CD4-positive, CD25-positive, alpha-beta regulatory T cell (primary cell): ENCODE data around the gene TEX51. TPM values are rescaled to one million over a fixed set of nuclear protein-coding genes. Genes with fewer than 3 reads are reported as not detected.

Experiments
- ATAC-seq, 2 donors: fragments of 150-1000 bp; cut with Tn5 transposase; one replicate each; pipeline ENCODE4 v1.10.0; 2021; ENCODE audit warnings: low read depth in 2 of 2, moderate number of reproducible peaks in 2 of 2, moderate library complexity in 1 of 2
- DNase-seq, 3 donors: peaks; one replicate each; pipeline versions ENCODE4 v3.0.0 to v3.0.0-alpha.2; 2012 to 2022; ENCODE audit warnings: mixed read lengths in 1 of 3
- H3K27ac ChIP-seq: one replicate; pipeline ENCODE4 v1.7.0; 2013; ENCODE audit warnings: mild to moderate bottlenecking, low read length; ENCODE audit not compliant: insufficient read depth, poor library complexity, severe bottlenecking
- H3K27me3 ChIP-seq: one replicate; pipeline ENCODE4 v1.7.0; 2013; ENCODE audit warnings: low read length; ENCODE audit not compliant: control insufficient read depth, insufficient read depth
- H3K36me3 ChIP-seq: one replicate; pipeline ENCODE4 v1.7.0; 2013; ENCODE audit warnings: mild to moderate bottlenecking, low read length, moderate library complexity; ENCODE audit not compliant: control insufficient read depth, insufficient read depth
- H3K4me1 ChIP-seq: 2 replicates; pipeline ENCODE4 v1.7.0; 2013; ENCODE audit warnings: mild to moderate bottlenecking, low read length; ENCODE audit not compliant: insufficient read depth, control insufficient read depth, poor library complexity, severe bottlenecking
- H3K4me3 ChIP-seq: one replicate; pipeline ENCODE4 v1.7.0; 2013; ENCODE audit warnings: low read depth, mild to moderate bottlenecking, low read length, moderate library complexity
- H3K9me3 ChIP-seq, 2 experiments: 1 replicate in 1 of 2; 2 replicates in 1 of 2; pipeline ENCODE4 v1.7.0; 2013; ENCODE audit warnings: low read length in 2 of 2, mild to moderate bottlenecking in 1 of 2, moderate library complexity in 1 of 2; ENCODE audit not compliant: control insufficient read depth in 2 of 2
- H3K27ac Mint-ChIP-seq, 3 donors: one replicate each; pipeline ENCODE4 v1.8.0; 2020 to 2022; ENCODE audit warnings: mild to moderate bottlenecking in 3 of 3, mixed read lengths in 3 of 3, moderate library complexity in 2 of 3
- H3K27me3 Mint-ChIP-seq: one replicate; pipeline ENCODE4 v1.8.0; 2022; ENCODE audit warnings: mild to moderate bottlenecking, mixed read lengths
- H3K36me3 Mint-ChIP-seq: one replicate; pipeline ENCODE4 v1.8.0; 2020; ENCODE audit warnings: mixed read lengths
- H3K4me1 Mint-ChIP-seq, 4 donors: one replicate each; pipeline ENCODE4 v1.8.0; 2020 to 2022; ENCODE audit warnings: mixed read lengths in 4 of 4, mild to moderate bottlenecking in 1 of 4
- H3K4me3 Mint-ChIP-seq, 4 donors: one replicate each; pipeline ENCODE4 v1.8.0; 2020 to 2022; ENCODE audit warnings: mild to moderate bottlenecking in 4 of 4, mixed read lengths in 4 of 4, moderate library complexity in 3 of 4
- H3K9me3 Mint-ChIP-seq, 7 donors: one replicate each; pipeline ENCODE4 v1.8.0; 2020 to 2022; ENCODE audit warnings: mixed read lengths in 7 of 7, mild to moderate bottlenecking in 3 of 7, moderate library complexity in 2 of 7
- polyA plus RNA-seq, 4 donors: library from polyadenylated mRNA; unstranded; fragments of 300-500 nt; fragmentation: Illumina TruSeq; gene quantifications; one replicate each; pipeline ENCODE4 v1.2.3, GENCODE V29; 2021
- total RNA-seq: library from RNA; stranded (reverse); gene quantifications from one replicate; pipeline ENCODE4 v1.2.3, GENCODE V29; 2022

TEX51 gene
- total and polyA plus RNA-seq, 5 donors from 2014 or later, result not detected

GRCh38 chr2:126894082-126894481 is 4.6 kb upstream of the TEX51 start:
- H3K4me1 Mint-ChIP-seq, result no peaks in the 10 kb centered on the region
- no peaks in the 10 kb centered on the region for H3K27me3 ChIP-seq
- H3K9me3 Mint-ChIP-seq, result peaks cover 0 to 3% (median 0%) of the 10 kb centered on the region in 7 donors
- H3K27ac ChIP-seq, result no peak overlapping the region
- DNase-seq, result no peak
- no peaks in the 10 kb centered on the region for H3K36me3 ChIP-seq
- H3K4me3 Mint-ChIP-seq, result no peak overlapping the region
- peaks cover 4% of the 10 kb centered on the region for H3K27me3 Mint-ChIP-seq
- H3K4me3 ChIP-seq, result no peak overlapping the region
- H3K4me1 ChIP-seq, result no peaks in the 10 kb centered on the region
- no peak overlapping the region for H3K27ac Mint-ChIP-seq
- ATAC-seq, result no peak
- no peaks in the 10 kb centered on the region for H3K36me3 Mint-ChIP-seq
- no peaks in the 10 kb centered on the region for H3K9me3 ChIP-seq

GRCh38 chr2:126894585-126895182 is 4.0 kb upstream of the TEX51 start:
- peaks cover 0 to 3% (median 0%) of the 10 kb centered on the region in 7 donors for H3K9me3 Mint-ChIP-seq

DNA sequence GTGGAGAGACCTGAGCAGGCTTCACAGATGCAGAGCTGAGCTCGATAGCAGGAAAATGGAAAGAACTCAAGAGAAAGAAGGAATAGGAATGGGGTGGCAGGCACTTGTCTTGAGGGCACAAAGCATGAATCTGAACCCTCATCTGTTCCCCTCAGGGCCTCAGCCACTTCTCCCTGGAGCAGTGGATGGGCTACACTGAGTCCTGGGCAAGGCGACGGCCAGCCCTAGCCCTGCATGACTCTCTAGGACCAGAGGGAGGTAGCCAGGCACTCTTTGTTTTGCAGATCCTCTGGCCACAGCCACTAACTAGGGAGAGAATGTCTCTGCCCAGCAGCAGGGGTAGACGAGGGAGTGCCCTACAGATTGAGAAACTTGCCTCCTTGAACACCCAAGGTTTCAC is 3.4 kb upstream of the TEX51 start:
- no peaks in the 10 kb centered on the region for H3K9me3 ChIP-seq
- Mint-ChIP-seq H3K4me3 (no peak overlapping the region), H3K4me1 (no peaks in the 10 kb centered on the region), H3K27ac (no peak overlapping the region), H3K9me3 (peaks cover 0 to 4% (median 0%) of the 10 kb centered on the region in 7 donors), H3K36me3 (no peaks in the 10 kb centered on the region), H3K27me3 (no peaks in the 10 kb centered on the region)
- DNase-seq, result no peak
- no peak for ATAC-seq
- H3K4me3 ChIP-seq, result no peak overlapping the region
- no peak overlapping the region for H3K27ac ChIP-seq
- no peaks in the 10 kb centered on the region for H3K27me3 ChIP-seq
- H3K36me3 ChIP-seq, result no peaks in the 10 kb centered on the region
- no peaks in the 10 kb centered on the region for H3K4me1 ChIP-seq

More at GRCh38 chr2:126894585-126895182, 4.0 kb upstream of the TEX51 start:
- H3K9me3 ChIP-seq, result no peaks in the 10 kb centered on the region
- H3K4me1 ChIP-seq, result no peaks in the 10 kb centered on the region
- H3K4me3 ChIP-seq, result no peak overlapping the region
- Mint-ChIP-seq H3K4me1 (no peaks in the 10 kb centered on the region), H3K4me3 (no peak overlapping the region), H3K27ac (no peak overlapping the region), H3K36me3 (no peaks in the 10 kb centered on the region), H3K27me3 (peaks cover 4% of the 10 kb centered on the region)
- no peaks in the 10 kb centered on the region for H3K36me3 ChIP-seq
- no peak for ATAC-seq
- DNase-seq, result no peak
- H3K27me3 ChIP-seq, result no peaks in the 10 kb centered on the region
- no peak overlapping the region for H3K27ac ChIP-seq

GRCh38 chr2:126896471-126896870 is 2.2 kb upstream of the TEX51 start:
- Mint-ChIP-seq H3K9me3 (peaks cover 0 to 5% (median 0%) of the 10 kb centered on the region in 7 donors), H3K4me1 (no peaks in the 10 kb centered on the region), H3K4me3 (no peak overlapping the region), H3K36me3 (no peaks in the 10 kb centered on the region), H3K27ac (no peak overlapping the region), H3K27me3 (peaks cover 5% of the 10 kb centered on the region)
- ATAC-seq, result no peak
- no peak for DNase-seq
- Histone ChIP-seq H3K27me3 (no peaks in the 10 kb centered on the region), H3K4me3 (no peak overlapping the region), H3K27ac (no peak overlapping the region), H3K36me3 (no peaks in the 10 kb centered on the region), H3K9me3 (no peaks in the 10 kb centered on the region), H3K4me1 (no peaks in the 10 kb centered on the region)

DNA sequence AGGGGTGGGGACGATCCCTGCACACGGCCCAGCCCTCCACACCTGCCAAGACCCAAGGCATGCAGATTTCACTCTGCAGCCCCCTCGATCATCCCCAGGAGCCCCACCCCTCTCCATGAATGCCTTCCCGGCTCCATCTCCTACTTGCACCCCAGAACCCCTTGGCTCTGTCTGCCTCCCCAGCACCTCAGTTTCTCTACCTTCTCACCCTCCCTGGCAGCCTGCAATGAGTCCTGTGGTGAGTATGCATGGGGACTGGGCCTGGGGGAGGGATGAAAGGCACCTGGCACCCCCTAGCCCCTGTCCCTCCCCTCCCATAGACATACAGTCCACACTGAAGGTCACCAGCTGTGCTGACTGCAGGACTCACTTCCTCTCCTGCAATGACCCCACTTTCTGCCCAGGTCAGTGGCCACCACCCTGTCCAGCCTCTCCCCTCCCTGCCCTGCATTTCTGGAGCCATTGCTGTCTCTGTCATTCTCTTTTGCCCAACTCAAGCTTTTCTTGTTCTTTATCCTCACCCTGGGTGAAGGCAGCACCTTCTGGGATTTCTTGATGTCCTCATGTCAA is 1.0 kb downstream of the TEX51 start:
- Mint-ChIP-seq H3K36me3 (no peaks in the 10 kb centered on the region), H3K4me3 (no peak overlapping the region), H3K27me3 (peaks cover 5% of the 10 kb centered on the region), H3K4me1 (no peaks in the 10 kb centered on the region), H3K9me3 (peaks cover 0 to 9% (median 3%) of the 10 kb centered on the region in 7 donors), H3K27ac (no peak overlapping the region)
- H3K36me3 ChIP-seq, result no peaks in the 10 kb centered on the region
- H3K27me3 ChIP-seq, result no peaks in the 10 kb centered on the region
- DNase-seq (no peak), ATAC-seq (no peak)
- no peaks in the 10 kb centered on the region for H3K9me3 ChIP-seq
- H3K4me1 ChIP-seq, result no peaks in the 10 kb centered on the region
- H3K27ac ChIP-seq, result no peak overlapping the region
- no peak overlapping the region for H3K4me3 ChIP-seq

DNA sequence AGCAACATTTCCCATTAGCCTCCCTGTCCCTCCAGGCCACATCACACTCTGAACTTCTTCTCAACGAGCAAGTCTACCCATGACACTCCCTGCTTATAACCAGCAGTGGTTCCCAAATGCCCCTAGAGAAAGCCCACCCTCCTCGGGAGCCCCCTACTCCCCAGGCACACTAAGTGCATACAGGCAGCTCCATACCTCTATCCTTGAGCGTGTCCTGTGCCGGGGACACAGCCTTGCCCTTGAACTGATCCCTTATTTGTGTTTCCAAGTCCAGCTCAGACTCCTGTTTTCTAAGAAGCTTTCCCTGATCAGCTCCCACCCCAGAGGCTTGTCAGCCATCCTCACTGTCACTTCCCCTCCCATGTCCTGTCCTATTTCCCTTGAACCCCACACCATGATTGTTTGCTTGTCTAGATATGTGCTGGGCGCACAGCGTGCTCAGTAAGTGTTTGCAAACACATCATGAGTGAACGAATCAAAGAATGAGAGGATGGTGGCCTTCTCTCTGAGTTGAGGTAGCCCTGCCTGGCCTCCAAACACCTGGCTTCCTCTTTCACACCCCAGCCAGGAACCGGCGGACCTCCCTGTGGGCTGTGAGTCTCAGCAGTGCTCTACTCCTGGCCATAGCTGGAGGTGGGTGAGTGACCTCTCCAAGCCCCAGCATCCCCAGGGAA is 2.1 kb downstream of the TEX51 start:
- H3K4me1 ChIP-seq, result no peaks in the 10 kb centered on the region
- H3K27ac ChIP-seq, result no peak overlapping the region
- H3K36me3 Mint-ChIP-seq, result no peaks in the 10 kb centered on the region
- no peak for DNase-seq
- no peak overlapping the region for H3K4me3 Mint-ChIP-seq
- H3K27me3 ChIP-seq, result no peaks in the 10 kb centered on the region
- H3K4me3 ChIP-seq, result no peak overlapping the region
- H3K36me3 ChIP-seq, result no peaks in the 10 kb centered on the region
- H3K27ac Mint-ChIP-seq, result no peak overlapping the region
- no peaks in the 10 kb centered on the region for H3K4me1 Mint-ChIP-seq
- peaks cover 5% of the 10 kb centered on the region for H3K27me3 Mint-ChIP-seq
- no peak for ATAC-seq
- H3K9me3 ChIP-seq, result no peaks in the 10 kb centered on the region
- peaks cover 0 to 9% (median 3%) of the 10 kb centered on the region in 7 donors for H3K9me3 Mint-ChIP-seq

GRCh38 chr2:126901459-126901858 is 2.8 kb downstream of the TEX51 start:
- no peak overlapping the region for H3K27ac Mint-ChIP-seq
- H3K9me3 Mint-ChIP-seq, result peaks cover 0 to 9% (median 3%) of the 10 kb centered on the region in 7 donors
- ATAC-seq (no peak), DNase-seq (no peak)
- no peaks in the 10 kb centered on the region for H3K27me3 ChIP-seq
- no peaks in the 10 kb centered on the region for H3K4me1 ChIP-seq
- no peak overlapping the region for H3K27ac ChIP-seq
- no peaks in the 10 kb centered on the region for H3K9me3 ChIP-seq
- no peaks in the 10 kb centered on the region for H3K36me3 ChIP-seq
- H3K4me1 Mint-ChIP-seq, result no peaks in the 10 kb centered on the region
- H3K27me3 Mint-ChIP-seq, result peaks cover 5% of the 10 kb centered on the region
- no peaks in the 10 kb centered on the region for H3K36me3 Mint-ChIP-seq
- H3K4me3 ChIP-seq, result no peak overlapping the region
- H3K4me3 Mint-ChIP-seq, result no peak overlapping the region
